Gastrocnemius medialis (tissue), 4 donors: ENCODE results near the gene HAPSTR1. TPM values are rescaled to one million over a fixed set of nuclear protein-coding genes. Genes with fewer than 3 reads are reported as not detected.

Experiments used
- ATAC-seq, 2 donors: fragments of 150-250 bp; one replicate each; pipeline ENCODE4 v1.9.1; 2016
- DNase-seq, 2 donors: peaks; one replicate each; pipeline ENCODE4 v3.0.0-alpha.2; 2019
- H3K27ac ChIP-seq, 4 donors: fragments of 200-600 bp; sonication (generic); 1 replicate in 1 of 4; 2 replicates in 3 of 4; pipeline ENCODE4 v1.5.1; 2016 to 2018; ENCODE audit warnings: mild to moderate bottlenecking in 2 of 4, moderate library complexity in 1 of 4
- H3K27me3 ChIP-seq, 3 donors: fragments of 200-600 bp; sonication (generic) in 2 of 3; 1 replicate in 1 of 3; 2 replicates in 2 of 3; pipeline versions ENCODE4 v1.5.1 to v1.6.0; 2016 to 2019; ENCODE audit warnings: mild to moderate bottlenecking in 1 of 3, moderate library complexity in 1 of 3
- H3K36me3 ChIP-seq, 2 donors: fragments of 200-600 bp; sonication (generic) in 1 of 2; one replicate each; pipeline ENCODE4 v1.5.1; 2017 to 2018
- H3K4me1 ChIP-seq, 2 donors: fragments of 200-600 bp; sonication (generic) in 1 of 2; one replicate each; pipeline ENCODE4 v1.5.1; 2016 to 2017; ENCODE audit warnings: mild to moderate bottlenecking in 2 of 2
- H3K4me3 ChIP-seq, 4 donors: fragments of 200-600 bp; sonication (generic) in 3 of 4; 1 replicate in 1 of 4; 2 replicates in 3 of 4; pipeline ENCODE4 v1.5.1; 2016 to 2019; ENCODE audit warnings: mild to moderate bottlenecking in 2 of 4
- H3K9me3 ChIP-seq, 3 donors: fragments of 200-600 bp; sonication (generic) in 2 of 3; 1 replicate in 1 of 3; 2 replicates in 2 of 3; pipeline ENCODE4 v1.5.1; 2016 to 2019
- CTCF ChIP-seq, 5 experiments: fragments of 450-650 bp in 3 of 5; fragments of 200-600 bp in 2 of 5; sonication (generic) in 2 of 5; IDR thresholded peaks in 4 of 5; conservative IDR thresholded peaks in 1 of 5; 1 replicate in 4 of 5; 2 replicates in 1 of 5; pipeline ENCODE4 v1.5.1; 2016 to 2019; ENCODE audit warnings: antibody characterized with exemption in 5 of 5, mild to moderate bottlenecking in 3 of 5, moderate library complexity in 3 of 5
- POLR2A ChIP-seq, 2 donors: fragments of 450-650 bp; IDR thresholded peaks; one replicate each; pipeline ENCODE4 v1.6.1; 2017; ENCODE audit warnings: antibody characterized with exemption in 2 of 2, mild to moderate bottlenecking in 2 of 2, moderate library complexity in 2 of 2
- in situ Hi-C, 4 donors: fragments of 200-750 bp; cut with MboI; loops; one replicate each; pipeline versions ENCODE4 v1.15.0 to v1.8.0; 2017; ENCODE audit warnings: low sequenced_read_pairs in 4 of 4
- intact Hi-C: fragments of 100-400 bp; cut with DNase I; formaldehyde crosslinking; loops from one replicate; pipeline ENCODE4 v1.15.1; 2023; ENCODE audit warnings: low total_unique reads
- total RNA-seq, 4 donors: library from RNA; depleted of rRNA; stranded (reverse); fragments of >200 nt; gene quantifications; one replicate each; pipeline versions ENCODE4 v1.1.0 to v1.2.3, GENCODE V29; 2016

The HAPSTR1 gene
- total RNA-seq, 4 donors from 2014 or later = 55.0 to 65.0 (median 60.9) TPM

DNA sequence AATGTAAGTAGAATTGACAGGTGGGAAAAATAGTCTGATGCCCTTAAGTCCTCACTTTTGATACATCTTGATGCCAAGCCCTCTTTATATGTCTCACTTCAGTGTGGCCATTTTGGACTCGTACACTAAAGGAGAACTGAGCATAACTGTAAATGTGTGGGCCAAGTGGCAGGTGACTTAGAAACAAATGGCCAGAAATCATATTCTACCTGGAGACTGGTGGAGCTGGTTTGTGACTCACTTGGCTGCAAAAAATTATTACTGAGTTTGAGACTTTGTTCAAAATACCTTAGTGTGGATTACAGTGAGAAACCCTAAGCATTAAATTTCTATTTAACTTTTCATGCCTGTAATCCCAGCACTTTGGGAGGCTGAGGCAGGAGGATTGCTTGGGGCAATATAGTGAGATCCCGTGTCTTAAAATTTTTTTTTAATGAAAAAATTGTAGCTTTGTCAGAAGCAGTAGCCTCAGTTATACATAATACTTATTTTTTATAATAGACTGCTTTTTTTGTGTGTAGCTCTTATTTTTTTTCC, 5.0 kb downstream of the HAPSTR1 start:
- intact Hi-C loops = loop anchor here (10.0 kb wide), 2 partner anchors 1478 to 1648 kb away; partner anchors contain the start of gene NUBP1

DNA sequence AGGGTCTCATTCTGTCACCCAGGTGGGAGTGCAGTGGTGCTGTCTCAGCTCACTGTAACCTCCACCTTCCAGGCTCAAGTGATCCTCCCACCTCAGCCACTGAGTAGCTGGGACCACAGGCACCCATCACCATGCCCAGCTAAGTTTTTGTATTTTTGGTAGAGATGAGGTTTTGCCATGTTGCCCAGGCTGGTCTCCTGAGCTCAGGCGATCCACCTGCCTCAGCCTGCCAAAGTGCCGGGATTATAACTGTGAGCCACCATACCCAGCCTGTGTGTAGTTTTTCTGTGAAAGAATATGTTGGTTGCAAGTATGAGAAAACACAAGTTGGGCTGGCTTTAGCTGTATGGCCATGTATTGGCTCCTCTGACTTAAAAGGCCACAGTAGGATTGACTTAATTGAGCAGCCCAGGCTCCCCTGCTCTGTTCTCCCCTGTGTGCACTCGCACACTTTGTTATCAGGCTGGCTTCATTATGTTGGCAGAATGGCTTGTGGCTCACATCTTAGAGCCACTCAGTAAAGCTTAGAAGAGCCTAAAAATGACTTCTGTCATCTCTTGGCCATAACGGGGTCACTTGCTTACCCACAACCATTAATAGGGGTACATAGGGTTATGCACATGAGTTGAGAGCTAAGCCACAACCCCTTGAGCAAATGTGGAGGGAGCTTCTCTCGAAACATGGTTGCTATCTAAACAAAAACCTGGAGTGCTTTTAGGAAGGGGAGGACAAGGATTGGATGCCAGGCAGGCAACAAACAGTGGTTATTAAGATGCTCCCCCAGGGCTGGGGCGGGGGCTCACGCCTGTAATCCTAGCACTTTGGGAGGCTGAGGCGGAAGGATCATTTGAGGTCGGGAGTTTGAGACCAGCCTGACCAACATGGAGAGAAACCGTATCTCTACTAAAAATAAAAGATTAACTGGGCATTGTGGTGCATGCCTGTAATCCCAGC, 6.1 kb downstream of the HAPSTR1 start:
- peak overlapping the region in 2 of 4 donors; percentile 0 to 1 for H3K4me3 ChIP-seq
- no peaks in the 10 kb centered on the region for H3K9me3 ChIP-seq
- in situ Hi-C loops = loop anchor here in 1 of 4 donors (25.0 kb wide), 1 partner anchor 135 kb away; the partner anchor contains the start of gene USP7
- no peaks in the 10 kb centered on the region for H3K36me3 ChIP-seq
- intact Hi-C loops = loop anchor here (10.0 kb wide), 2 partner anchors 1477 to 1647 kb away; partner anchors contain the start of gene NUBP1
- peak overlapping the region; percentile 49 to 99 (median 80) for H3K27ac ChIP-seq
- no peaks in the 10 kb centered on the region for H3K27me3 ChIP-seq
- ATAC-seq (no peak), DNase-seq (no peak)
- peaks cover 89 to 96% of the 10 kb centered on the region in 2 donors for H3K4me1 ChIP-seq
- TF ChIP-seq CTCF (IDR thresholded peaks at IDR 0.05 in 4 of 5, conservative IDR thresholded peaks at IDR 0.05 in 1 of 5) = no peak
- no peak for TF ChIP-seq POLR2A (IDR thresholded peaks at IDR 0.05)

More for the DNA sequence above, 5.0 kb downstream of the HAPSTR1 start:
- Histone ChIP-seq H3K4me3 (no peak overlapping the region), H3K36me3 (no peaks in the 10 kb centered on the region), H3K9me3 (no peaks in the 10 kb centered on the region), H3K4me1 (peaks cover 79 to 86% of the 10 kb centered on the region in 2 donors), H3K27me3 (no peaks in the 10 kb centered on the region), H3K27ac (peak overlapping the region; percentile 60 to 99 (median 98))
- ATAC-seq (no peak), DNase-seq (no peak)
- in situ Hi-C loops = loop anchor here in 1 of 4 donors (25.0 kb wide), 1 partner anchor 134 kb away; the partner anchor contains the start of gene USP7
- TF ChIP-seq POLR2A (IDR thresholded peaks at IDR 0.05) = no peak
- no peak for TF ChIP-seq CTCF (IDR thresholded peaks at IDR 0.05 in 4 of 5, conservative IDR thresholded peaks at IDR 0.05 in 1 of 5)

DNA sequence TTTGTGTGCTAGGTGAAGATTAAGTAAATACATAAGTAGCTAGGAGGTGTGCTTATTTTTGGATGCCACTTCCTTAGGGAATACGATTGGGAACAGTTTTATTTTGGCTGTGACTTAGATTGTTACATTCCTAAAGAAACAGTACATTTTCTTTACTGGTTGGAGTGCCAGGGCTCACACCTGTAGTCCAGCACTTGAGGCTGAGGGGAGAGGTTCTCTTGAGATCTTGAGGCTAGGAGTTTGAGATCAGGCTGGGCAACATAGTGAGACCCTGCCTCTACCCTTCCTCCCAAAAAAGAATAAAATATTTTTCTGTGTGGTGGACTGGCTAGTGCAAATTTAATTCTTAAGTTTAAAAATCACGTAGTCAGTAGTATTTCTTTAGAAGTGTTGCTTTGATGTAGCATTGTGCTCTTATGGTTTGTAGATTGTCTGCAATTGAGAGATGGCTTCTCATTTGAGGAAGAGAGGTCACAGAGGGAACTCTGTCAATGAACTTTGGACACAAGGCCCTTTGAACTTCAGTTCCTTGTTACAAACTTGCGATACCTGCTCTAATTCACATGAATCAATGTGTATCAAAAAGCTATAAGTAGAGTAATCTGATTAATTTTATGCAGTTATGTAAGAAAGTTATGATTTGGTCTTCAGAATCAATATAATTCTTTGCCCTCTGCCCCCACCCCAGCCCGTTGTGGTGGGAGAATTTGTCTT, 7.1 kb downstream of the HAPSTR1 start:
- Histone ChIP-seq H3K27ac (peak overlapping the region; percentile 49 to 99 (median 80)), H3K27me3 (no peaks in the 10 kb centered on the region), H3K4me3 (peak overlapping the region in 1 of 4 donors; percentile 0), H3K9me3 (no peaks in the 10 kb centered on the region), H3K36me3 (peaks cover 0 to 8% of the 10 kb centered on the region in 2 donors), H3K4me1 (peaks cover 97 to 99% of the 10 kb centered on the region in 2 donors)
- no peak for ATAC-seq
- intact Hi-C loops = loop anchor here (10.0 kb wide), 2 partner anchors 1476 to 1646 kb away; partner anchors contain the start of gene NUBP1
- TF ChIP-seq CTCF (IDR thresholded peaks at IDR 0.05 in 4 of 5, conservative IDR thresholded peaks at IDR 0.05 in 1 of 5) = no peak
- no peak for TF ChIP-seq POLR2A (IDR thresholded peaks at IDR 0.05)
- in situ Hi-C loops = loop anchor here in 1 of 4 donors (25.0 kb wide), 1 partner anchor 136 kb away; the partner anchor contains the start of gene USP7
- DNase-seq = no peak

DNA sequence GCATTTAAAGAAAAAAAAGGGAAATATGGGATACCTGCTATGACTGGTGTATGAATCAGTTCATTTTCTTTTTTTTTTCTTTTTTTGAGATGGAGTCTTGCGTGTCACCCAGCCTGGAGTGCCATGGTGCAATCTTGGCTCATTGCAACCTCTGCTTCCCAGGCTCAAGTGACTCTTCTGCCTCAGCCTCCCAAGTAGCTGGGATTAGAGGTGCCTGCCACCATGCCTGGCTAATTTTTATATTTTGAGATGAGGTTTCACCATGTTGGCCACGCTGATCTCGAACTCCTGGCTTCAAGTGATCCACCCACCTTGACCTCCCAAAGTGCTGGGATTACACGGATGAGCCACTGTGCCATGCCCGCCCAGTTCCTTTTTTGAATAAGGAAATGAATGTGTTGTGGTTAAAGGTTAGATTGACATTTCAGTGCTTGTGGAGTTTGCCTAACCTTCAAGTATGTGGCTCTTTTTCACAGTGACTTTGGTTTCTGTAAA, 7.7 kb downstream of the HAPSTR1 start:
- in situ Hi-C loops = loop anchor here in 1 of 4 donors (25.0 kb wide), 1 partner anchor 137 kb away; the partner anchor contains the start of gene USP7
- no peaks in the 10 kb centered on the region for H3K27me3 ChIP-seq
- peak in 1 of 2 donors; percentile 52 for DNase-seq

More for the DNA sequence above, 7.7 kb downstream of the HAPSTR1 start:
- Histone ChIP-seq H3K4me3 (no peak overlapping the region), H3K27ac (peak overlapping the region; percentile 49 to 99 (median 80)), H3K36me3 (peaks cover 0 to 14% of the 10 kb centered on the region in 2 donors), H3K4me1 (peaks cover 96 to 99% of the 10 kb centered on the region in 2 donors), H3K9me3 (no peaks in the 10 kb centered on the region)
- peak in 1 of 2 donors; percentile 40 for ATAC-seq
- intact Hi-C loops = loop anchor here (10.0 kb wide), 2 partner anchors 1476 to 1646 kb away; partner anchors contain the start of gene NUBP1
- TF ChIP-seq POLR2A (IDR thresholded peaks at IDR 0.05) (no peak), CTCF (IDR thresholded peaks at IDR 0.05 in 4 of 5, conservative IDR thresholded peaks at IDR 0.05 in 1 of 5) (no peak)
